Fibroblast of peridontal ligament (primary cell): ENCODE measurements around the gene RFC1.
"Not testable (repeated sequence)": the region's sequence is repeated elsewhere in the genome, so short reads cannot be mapped to it uniquely, and the experiment has no call there.

Experiments used
- DNase-seq: peaks from one replicate; pipeline ENCODE4 v3.0.0-alpha.2; 2010; ENCODE audit errors: extremely low read depth

Gene RFC1

DNA sequence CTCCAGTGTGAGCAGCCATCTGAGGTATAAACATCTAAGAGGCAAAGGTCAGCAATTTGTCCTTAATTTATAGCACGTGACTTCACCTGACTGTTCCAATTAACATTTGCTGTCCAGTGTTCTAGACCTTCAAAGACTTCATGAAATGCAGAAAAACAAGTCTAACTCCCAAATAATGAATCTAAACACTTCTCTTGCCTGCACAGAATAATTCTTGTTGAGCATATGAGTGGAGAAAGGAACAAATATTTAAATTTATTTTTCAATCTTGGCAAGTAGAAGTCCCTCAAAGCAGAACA lies 12.0 kb downstream of the RFC1 start:
- DNase-seq, result no peak

DNA sequence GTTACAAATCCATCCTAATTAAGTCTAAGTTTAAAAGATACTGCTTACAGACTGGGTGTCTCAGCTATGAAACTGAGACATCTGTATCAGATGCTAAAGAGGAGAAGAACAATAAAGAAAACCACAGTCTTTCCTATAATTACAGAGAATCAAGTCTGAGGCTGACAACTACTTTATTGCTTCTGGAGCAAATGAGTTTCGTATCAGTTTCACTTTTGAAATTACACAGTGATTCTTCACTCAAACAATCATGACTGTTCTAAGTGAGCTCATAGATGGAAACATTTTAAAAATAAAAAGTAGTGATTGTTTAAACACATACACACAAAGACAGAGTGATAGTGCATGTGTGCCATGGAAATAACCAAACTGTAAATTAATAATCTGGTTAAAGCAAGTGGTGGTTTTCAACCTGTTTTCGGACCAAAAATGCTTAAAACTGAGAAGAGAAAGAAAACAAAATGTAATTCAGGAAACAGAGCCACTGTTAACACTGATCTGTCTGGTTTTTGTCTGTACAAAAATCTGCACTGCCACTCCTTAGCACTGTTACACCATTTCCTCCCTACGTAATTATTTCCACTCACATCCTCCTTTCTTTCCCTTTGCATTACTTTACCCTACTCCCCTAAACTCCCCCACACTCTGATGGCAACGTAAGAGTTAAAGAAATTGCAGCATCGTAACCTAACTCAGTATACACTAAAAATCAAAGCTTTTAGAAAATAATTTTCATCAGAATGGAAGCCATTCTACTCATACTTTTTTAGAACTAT lies 12.5 kb downstream of the RFC1 start:
- peak; percentile 71 for DNase-seq

DNA sequence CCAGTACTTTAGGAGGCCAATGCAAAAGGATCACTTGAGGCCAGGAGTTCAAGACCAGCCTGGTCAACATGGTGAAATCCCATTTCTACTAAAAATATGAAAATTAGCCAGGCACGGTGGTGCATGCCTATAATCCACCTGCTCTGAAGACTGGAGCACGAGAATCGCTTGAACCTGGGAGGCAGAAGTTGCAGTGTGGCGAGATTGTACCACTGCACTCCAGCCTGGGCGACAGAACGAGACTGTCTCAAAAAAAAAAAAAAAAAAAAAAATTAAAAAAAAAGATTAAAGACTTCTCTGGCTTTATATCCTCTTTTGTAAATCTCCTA lies 13.0 kb downstream of the RFC1 start:
- DNase-seq, result not testable (repeated sequence)

DNA sequence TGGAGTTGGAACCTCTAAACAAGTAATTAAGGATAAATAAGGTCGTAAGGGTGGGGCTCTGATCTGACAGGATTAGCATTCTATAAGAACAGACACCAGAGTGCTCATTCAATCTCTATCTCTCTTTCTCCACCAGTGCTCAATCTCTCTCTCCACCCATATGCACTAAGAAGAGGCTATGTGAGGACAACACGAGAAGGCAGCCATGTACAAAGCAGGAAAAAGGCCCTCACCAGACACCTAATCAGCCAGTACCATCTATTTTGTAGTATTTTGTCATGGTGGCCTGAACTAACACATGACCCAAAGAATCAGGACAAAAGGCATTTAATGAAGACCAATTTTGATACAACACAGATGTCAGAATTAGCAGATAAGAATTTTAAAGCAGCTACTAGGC lies 16.8 kb downstream of the RFC1 start:
- DNase-seq, result no peak

DNA sequence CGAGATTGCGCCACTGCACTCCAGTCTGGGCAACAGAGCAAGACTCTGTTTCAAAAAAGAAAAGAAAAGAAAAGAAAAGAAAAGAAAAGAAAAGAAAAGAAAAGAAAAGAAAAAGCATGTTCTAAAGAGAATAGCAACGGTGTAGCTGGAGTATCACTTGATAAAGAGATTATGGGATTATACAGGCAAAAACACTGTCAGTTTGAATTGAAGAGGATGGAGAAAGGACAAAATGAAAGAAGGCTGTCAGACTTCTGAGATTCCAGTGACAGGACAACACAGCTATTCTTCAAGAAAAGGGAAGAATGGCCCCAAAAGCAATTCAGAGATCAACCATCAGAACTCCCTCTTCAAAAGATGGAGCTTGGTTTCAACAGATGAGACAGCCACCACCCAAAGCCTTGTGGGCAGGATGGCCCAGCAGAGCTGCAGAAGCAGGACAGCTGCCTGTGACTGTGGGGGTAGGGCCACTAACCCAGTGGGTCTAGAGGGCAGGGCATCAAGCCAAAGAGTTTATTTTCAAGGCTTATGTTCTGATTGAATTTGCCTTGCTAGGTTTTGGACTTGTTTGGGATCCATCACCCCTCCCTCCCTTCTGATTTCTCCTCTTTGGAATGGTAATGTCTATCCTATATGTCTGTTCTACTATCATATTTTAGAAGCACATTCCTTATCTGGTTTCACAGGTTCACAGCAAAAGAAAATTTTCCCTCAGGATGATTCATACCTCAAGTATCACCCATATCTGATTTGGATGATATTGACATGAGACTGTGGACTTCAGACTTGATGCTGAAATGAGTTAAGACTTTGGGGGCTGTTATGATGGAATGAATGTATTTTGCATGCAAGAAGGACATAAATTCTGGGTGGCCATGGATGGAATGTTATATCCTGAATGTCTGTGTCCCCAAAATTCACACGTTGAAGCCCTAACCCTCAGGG lies 17.5 kb downstream of the RFC1 start:
- DNase-seq, result no peak

DNA sequence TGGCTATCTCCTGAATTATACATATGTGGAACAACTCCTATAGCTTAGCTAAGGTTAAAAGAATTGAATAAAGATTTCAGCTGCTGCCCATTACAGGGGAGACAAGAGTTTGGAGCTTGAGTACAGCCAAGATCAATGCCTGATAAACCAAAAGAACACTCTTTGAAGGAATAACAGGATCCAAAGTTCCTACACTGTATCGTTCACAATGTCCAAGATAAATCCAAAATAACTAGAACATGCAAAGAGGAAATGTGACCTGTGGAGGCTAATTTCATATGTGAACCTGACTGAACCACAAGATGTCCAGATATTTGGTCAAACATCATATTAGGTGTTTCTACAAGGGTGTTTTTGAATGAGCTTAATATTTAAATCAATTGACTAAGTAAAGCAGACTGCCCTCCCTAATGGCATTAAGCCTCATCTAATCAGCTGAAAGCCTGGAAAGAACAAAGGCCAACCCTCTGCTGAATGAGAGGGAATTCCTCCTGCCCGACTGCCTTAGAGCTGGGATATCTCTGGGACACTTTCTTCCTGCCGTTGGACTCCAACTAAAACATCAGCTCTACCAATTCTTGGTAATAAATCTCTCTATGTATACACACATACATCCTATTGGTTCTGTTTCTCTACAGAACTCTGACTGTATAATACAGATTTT lies 19.2 kb downstream of the RFC1 start:
- no peak for DNase-seq

DNA sequence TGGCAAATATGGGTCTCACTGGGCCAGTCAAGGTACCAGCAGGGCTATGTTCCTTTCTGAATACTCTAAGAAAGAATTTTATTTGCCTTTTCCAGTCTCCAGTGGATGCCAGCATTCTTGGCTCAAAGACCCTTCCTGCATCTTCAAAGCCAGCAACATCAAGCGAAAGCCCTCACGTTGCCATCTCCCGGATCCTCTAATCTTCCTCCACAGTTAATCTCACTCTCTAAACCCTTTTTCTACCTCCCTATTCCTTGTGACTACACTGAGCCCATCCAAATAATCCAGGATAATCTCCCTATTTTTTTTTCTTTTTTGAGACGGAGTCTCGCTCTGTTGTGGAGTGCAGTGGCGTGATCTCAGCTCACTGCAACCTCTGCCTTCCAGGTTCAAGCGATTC lies 23.4 kb downstream of the RFC1 start:
- no peak for DNase-seq

DNA sequence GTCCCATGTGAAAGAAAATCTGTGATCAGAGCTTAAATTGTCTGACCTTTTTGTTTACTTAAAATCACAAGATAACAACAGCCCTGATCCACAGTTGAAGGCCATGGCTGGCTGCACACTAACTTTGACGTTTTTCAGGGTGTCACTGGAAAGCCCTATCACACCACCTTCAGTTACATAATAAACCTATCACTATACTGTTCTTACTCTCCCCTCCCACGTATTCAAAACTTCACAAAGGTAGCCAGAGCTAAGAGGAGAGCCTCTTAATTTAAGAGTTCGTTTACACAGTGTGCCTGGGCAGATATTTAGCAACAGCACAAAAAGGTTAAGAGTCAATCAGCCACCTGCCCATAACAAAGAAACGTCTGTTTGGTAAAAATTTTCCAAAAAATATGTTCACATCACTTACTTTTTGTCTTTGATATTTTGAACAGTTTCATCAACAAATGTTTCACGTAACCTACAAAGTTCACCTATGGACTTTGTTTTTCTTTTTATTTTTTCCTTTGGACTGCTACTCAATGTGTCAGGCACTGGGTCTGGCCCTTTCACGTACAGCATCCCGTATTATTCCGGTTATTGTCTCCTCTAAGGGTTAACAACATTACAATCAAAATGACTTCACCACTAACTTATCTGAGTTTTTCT lies 25.0 kb downstream of the RFC1 start:
- DNase-seq, result no peak

DNA sequence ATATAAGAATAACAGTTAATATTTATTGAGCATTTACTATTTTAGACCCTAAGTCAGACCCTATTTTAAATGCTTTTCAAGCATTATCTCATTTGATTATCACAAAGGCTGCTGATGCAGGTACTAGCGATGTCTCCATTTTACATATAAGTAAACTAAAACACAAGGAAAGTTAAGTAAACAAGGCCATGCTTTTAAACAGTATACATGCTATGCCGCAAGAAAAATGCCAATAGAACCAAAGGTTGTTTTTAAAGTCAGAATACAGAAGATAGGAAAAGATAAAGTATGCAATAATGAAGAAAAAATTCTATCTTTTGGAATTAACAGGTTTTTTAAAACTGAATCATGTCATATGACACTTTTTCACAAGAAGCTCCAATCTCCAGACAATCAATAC lies 26.2 kb downstream of the RFC1 start:
- no peak for DNase-seq

DNA sequence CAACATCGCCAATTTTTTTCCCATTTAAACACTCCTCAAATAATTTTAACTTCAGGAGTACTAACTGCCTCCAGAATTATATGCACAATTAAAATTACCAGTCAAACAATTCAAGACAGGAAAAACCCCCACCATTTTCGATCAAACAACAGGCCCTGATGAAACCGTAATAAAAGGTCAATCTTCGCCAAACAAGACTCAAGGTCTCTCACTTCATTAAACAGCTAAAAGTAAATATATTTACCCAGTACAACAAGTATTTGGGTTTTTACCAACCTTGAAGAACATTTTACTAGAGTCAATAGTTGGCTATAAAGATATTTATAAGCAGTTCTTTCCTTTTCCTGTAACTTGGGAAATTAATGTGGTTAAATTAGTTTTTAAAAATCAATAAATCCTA lies 28.3 kb downstream of the RFC1 start:
- DNase-seq, result no peak

DNA sequence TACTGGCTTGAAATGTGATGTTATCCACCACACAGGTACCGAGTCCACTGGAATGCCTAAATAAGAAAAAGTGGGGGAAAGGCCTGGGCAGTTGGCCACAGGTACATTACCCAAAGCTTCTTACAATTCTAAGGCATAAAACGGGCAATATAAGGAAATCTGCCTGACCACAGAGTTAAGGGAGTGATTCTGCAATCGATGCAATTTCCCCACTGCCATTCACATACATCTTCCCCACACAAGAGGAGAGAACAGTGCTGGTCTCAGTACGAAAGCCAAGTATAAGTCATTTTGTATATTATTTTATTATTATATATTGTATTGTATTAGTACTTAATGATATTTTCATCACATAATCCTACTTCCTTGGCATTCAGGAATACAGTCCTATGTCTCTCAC lies 30.6 kb downstream of the RFC1 start:
- no peak for DNase-seq

DNA sequence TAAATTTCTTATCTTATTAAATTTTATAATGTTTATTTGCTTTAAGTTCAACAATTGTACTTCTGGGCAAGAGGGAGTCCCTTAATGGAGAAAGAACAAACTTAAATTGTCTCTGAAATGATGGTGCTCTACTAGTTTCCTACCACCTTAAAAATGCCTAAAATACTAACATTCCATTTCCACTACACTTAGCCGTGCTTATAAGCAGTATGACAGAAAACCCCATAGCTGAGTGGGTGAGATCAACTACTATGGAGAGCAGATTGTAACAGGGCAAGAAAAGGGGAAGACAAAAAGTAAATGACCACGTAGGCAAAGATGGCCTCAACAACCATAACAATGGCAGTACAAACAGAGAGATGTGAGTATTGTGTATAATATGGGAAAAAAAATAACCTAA lies 35.0 kb downstream of the RFC1 start:
- DNase-seq, result no peak

DNA sequence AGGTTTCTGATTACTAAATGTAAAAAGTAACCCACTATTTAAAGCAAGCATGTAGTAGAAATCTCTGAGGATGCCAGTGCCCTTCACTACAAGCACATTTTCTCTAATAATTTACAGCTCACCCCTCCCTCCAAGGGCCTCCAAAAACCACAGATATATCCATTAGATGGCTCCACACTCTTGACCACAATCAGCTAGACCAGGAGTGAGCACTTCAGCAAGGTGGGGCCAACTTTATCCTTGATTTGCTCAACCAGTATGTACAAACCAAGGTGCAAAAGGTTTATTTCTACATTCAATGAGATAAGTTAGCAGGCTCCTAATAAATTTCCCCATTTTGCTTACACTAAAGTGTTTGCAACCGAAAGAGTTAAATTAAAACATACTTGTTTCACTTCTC lies 35.8 kb downstream of the RFC1 start:
- DNase-seq, result no peak

DNA sequence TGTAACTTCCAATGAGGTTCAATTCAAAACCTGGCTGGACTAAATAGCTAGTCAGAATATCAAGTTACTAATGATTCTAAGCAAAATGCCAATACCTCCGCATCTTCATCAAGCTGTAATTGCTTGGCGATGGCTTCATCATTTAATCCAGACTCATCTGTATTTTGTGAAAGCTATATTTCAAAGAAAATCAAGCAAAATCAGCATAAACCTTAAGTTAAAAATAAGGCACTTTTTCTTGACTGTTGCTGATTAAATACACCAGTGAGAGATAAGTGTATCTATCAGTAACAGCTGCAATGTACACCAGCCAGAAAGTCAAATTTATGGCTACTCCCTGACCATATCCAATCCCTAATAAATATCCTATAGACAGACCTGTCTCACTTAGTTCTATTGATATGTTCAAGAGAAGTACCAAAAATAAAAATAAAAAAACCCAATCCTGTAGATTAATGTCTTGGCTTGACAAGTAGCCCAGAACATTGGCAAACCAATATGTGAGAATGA lies 39.6 kb downstream of the RFC1 start:
- no peak for DNase-seq

DNA sequence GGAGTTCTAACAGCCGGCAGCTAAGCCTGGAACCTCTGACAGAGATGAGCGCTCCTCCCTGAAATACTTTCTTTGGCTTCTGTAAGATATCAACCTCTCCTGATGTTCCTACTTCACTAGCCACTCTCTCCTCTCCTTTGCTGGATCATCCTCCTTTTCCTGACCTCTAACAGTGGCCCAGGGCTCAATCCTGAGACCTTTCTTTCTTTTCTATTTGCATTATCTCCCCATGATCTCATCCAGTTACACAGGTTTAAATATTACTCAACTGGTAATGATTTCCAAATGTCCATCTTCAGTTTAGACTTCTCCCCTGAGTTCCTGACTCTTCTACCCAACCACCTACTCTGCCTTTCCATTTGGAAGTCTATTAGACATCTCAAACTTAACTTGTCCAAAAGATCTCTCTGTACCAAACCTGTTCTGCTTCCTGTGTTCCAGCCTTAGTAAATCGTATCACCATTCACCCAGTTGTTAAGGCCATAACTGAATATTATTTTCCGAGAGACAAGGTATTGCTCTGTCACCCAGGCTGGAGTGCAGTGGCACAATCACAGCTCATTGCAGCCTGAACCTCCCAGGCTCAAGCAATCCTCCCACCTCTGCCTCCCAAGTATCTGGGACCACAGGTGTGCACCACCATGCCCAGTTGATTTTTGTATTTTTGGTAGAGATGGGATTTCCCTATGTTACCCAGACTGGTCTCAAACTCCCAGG lies 41.1 kb downstream of the RFC1 start:
- no peak for DNase-seq

DNA sequence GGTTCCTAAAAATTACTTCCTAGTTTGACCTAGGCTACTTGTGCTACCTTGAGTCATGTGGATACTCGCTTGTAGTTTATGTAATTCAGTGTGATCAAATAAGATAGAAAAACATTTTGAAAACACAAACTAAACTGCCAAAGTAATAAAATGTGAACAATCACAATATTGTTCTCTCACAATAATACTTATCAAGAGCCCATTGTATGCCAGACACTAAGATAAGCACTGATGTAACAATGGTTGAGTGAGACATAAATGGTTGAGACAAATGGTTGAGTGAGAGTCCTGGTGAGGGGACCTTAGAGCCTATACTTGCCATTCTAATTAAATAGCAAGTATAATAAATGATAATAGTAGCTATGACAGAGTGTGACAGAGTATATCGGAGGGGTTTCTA lies 41.7 kb downstream of the RFC1 start:
- DNase-seq, result no peak

DNA sequence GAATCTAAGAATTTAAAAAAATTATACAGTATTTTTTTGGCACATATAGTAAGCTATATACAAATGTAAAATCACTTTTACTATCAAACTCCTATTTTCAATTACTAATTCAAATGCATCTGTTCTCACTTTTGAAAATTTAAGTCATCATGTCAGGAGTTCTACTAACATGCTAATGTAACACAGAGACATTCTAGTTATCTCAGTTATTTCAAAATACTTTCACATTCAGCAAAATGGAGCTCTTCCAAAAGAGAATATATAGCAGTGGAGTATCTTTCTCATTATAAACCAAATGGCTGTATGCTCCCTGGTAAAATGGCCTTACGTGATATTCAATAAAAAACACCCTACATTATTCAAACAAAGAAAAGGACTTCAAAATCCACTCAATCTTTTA lies 42.3 kb downstream of the RFC1 start:
- DNase-seq, result peak; percentile 25

DNA sequence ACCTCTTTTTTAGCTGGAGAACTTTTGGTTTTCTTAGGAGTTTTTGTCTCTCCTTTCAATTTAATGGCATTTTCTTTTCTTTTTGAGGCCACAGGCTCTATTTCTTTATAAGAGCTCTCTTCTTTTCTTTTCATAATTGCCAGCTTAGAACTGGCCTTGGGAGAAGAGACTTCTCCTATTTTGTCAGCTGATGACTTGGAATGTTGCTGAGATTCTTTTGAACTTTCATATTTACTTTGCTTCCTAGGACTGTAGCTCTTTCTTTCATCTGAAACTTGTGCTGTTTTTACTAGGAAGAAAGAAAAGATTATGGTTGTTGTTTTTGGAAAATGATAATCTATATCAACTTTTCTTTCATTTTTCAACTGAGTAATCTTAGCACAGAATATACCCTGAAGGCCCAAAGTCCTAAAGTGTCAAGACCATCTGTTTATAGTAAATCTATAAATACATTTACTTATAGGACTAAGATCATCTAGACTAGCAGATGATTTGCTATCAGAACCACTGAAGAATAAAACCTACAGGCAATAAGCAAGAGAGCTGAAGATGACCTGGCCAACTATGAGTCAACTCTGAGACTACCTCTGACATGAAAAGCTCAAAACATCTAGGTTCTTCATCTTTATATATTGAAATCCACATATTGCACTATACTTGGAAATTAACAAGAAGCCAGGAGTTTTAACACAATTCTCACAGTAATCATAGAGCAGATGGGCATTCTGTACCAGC lies 45.6 kb downstream of the RFC1 start:
- peak; percentile 32 for DNase-seq

DNA sequence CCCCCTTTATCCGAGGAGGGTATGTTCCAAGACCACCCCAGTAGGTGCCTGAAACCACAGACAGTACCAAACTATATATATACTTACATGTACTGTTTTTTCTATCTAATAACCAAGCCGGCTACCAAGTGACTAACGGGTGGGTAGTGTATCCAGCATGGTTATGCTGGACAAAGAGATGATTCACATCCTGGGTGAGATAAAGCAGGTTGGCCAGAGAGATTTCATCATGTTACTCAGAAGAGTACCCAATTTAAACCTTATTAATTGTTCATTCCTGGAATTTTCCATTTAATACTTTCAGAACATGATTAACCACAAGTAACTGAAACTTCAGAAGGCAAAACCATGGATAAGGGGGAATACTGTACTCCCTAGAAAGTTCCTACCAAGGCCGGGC lies 46.5 kb downstream of the RFC1 start:
- peak; percentile 36 for DNase-seq

DNA sequence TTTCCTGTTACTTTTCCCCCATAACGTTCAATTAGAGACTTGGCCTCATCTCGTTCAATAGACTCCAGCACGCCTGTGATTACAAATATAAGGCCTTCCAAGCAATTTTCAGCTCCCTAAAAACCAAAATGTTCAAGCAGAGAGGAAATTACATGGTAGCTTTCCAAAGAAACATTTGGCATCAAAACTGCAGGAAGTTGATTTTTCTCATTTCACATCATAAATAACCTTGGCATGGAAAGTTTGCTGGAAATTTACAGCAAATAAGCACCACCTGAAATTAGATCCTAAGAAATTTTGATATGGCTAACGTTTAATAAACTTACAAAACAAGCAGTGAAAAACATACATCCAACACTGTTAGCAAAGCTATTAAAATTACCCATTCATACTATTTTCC lies 53.3 kb downstream of the RFC1 start:
- DNase-seq, result no peak

DNA sequence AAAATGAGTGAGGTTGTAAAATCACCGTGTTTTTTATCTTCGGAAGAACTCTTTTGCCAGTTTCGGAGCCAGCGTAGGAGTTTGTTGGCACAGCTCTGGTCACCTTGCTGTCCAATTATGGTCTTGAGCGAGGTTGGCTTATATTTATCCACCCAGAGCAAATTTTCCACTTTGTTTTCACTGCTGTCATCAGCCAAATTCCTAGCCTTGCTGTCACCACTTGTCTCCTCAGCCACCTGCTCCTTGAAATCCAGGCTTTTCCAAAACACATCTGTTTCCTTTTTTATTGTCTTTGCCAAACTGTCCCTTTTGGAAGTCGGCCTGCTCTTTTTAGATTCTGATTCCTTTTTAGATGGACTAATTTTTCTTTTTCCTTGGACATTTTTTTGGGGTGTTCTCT lies 57.6 kb downstream of the RFC1 start:
- no peak for DNase-seq
